ENCODE results near the gene MAPRE2.
"Not testable (repeated sequence)": the region's sequence is repeated elsewhere in the genome, so short reads cannot be mapped to it uniquely, and the experiment has no call there.

MAPRE2 gene

GRCh38 chr18:35157181-35157580 lies 116.0 kb downstream of the MAPRE2 start:
- no peak for DNase-seq

DNA sequence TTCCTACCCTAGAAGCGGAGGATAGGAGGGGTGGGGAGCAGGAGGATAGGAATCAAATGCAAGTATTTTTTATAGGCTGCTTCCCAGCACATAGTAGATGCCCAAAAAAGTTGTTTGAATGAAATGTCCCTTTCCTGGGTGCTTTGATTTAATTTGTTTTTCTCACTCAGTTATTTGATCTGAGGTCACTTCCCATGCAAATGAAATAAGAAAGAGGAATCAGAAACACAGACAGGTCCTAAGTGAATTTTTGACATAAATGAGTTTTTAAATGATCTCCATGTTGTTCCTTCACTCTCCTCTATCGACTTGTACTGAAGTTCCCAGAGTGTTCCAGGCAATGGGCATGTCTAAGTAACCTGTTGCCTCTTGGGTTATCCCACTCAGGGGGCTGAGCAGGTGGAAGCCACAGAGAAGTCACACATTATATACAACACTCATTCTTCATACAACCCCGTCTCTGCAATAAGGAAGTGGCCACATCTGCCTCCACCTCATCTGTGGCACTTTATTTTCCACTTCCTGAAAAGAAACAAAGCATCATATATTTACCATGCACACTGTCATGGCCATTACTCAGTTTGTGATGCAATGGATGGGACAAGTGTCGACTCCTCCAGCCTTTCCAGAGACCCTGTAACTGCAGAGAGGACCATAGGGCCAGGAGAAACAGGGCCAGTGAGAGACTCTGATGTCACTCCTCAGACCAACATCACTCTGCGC lies 117.7 kb downstream of the MAPRE2 start:
- no peak for DNase-seq

DNA sequence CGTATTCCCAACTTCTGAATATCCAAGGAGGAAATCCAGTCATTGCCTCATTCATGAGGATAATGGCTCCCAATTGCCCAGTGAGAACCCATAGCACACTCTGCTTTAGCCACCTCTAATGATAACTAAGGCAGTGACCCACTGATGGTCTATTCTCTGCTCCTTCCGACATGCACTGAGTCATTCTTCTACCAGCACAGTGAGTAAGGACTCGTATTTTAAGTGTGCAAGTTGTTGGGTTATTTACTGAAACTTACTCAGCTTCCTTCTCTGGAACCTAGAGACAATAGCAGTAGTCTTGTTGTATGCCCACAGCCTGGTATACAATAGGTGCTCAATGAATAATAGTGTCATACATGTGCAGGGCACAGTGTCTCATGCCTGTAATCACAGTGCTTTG lies 118.6 kb downstream of the MAPRE2 start:
- no peak for DNase-seq

DNA sequence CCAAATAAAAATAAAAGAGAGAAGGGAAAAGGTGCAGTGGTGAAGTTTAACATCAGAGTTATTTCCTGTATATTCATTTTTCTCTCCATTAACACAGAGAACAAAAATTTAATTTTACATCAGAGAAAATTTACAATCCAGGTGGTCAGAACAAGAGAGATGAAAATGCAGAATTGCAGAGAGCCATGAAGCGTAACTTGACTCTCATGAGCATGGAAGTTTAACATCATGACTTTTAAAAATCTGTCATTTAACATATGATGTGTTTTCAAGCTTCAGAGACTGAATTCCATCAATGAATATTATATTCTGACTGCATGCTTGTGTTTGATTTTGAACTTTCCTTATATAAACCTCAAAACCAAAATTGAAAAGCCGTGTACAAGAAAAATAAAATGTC lies 120.3 kb downstream of the MAPRE2 start:
- no peak for DNase-seq

DNA sequence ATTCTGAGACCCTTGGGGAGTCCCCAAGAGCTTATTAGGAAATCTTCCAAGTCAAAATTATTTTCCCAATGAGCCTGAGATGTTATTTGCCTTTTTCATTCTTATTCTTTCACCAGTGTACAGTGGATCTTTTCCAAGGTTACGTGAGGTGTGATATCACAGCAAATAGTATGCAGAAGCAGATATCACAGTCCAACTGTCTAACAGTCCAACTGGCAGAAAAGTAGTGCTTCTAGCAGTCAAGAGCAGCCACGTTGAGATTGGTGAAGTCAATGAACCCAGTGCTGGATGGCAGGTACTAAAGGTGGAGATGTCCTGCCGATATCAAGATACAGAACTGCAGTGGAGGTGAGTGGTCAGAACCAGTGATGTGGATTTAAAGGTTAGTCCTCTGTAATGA lies 120.7 kb downstream of the MAPRE2 start:
- no peak for DNase-seq

DNA sequence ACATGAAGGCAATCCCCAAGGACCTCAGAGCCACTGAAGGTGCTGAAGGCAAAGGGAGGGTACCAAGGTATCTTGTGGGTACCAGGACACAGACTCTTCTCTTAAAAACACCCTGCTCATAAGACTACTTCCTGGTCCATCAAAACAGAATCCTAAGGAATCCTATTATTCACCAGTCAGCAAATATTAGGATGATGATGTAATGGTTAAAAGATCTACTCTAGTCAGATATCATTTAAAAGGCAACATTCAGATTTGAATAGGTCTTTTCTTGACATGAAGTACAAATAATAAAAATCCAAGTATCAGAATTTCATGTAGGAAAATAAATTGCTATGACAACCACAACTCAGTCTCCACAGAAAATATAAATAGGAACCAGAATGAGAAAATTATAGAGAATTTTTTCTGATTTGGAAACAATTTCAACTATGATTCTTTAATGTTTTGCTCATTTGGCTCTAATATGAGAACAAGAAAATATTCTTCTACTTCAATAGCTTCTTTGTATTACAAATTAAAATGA lies 121.9 kb downstream of the MAPRE2 start:
- no peak for DNase-seq

DNA sequence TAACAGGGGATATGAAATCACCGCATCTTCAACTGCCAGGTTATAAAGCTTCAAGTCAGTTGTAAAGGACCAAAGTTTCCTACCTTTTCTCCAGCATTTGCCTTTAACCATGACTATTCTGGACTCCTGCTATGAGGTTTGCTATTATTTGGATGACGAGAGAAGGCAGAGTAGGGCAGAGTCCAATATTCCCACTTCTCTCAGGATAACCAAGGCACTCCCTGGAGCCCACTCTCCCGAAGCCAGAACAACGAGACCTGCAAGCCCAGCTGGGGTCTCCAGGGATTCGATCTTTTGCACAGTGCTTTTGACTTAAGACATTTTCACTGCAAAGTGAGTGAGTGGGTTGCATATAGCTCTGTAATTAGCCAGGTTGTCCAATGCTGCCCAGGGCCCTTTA lies 122.5 kb downstream of the MAPRE2 start:
- no peak for DNase-seq

DNA sequence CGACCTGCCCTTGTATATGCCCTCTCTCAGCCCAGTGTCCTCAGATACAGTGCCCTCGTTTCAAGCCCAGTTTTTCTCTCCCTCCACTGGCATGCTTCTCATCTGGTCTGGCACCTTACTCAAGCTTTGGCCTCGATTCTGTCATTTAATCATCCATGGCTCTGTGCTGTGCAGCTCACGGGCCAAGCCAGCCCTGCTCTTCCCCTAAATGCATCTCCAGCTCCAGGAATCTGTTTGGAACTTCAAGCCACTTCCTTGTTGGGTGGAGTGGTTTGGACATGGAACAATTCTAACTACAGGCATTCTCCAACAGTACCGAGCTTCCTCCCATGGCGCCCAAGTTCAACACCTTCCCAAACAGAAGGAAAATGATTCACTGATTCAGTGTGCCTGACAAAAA lies 122.9 kb downstream of the MAPRE2 start:
- DNase-seq: no peak

DNA sequence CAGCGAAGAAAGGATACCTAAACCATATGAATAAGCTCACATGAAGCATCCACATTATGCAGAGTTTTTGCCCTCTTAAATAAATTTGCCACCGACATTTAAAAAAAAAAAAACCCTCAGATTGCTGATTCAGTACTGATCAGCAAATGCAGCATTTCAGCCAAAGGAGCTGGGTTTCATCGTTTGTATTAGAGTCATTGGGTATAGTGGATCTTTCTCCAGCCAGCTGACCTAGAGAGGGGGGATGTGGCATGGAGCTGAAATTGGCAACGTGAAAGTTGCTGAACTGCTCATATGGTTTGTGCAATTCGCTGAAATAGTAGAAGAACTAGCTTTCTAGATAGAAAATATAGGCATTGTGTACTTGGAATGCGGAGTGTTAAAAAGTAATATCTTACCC lies 126.1 kb downstream of the MAPRE2 start:
- no peak for DNase-seq

- no peak for DNase-seq
Observed at GRCh38 chr18:35167857-35168256, 126.6 kb downstream of the MAPRE2 start.

- DNase-seq: not testable (repeated sequence)
Observed at GRCh38 chr18:35170323-35170722, 129.1 kb downstream of the MAPRE2 start.

DNA sequence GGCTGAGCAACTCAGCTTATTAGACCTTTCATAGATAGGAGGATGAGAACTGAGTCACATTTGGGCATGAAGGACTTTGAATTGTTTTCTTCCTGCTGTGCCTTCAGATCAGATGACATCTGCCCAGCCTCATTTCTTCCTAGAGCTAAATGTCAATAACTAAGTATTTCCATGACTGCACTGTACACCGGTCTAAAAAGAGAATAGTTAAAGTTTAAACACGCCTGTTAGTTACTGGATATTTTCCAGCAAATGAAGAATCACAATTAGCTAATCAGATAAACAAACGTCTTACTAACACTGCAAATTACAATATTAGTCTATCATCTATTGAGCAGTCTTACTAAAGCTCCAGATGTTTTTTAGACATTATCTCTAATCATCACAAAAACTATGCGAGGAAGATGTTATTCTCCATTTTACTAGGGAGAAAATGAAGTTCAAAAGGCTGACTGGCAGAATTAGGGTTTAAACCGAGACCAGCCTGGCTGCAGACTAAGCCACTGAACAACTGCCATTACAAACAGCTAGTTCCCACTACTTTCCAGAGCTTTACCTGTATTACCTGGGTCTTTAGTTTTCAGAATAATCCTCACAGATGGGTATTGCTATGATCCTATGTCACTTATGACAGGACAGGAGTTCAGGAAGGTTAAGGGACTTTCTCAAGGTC lies 130.2 kb downstream of the MAPRE2 start:
- no peak for DNase-seq

- DNase-seq: peak; percentile 88
Observed at GRCh38 chr18:35172009-35172408, 130.8 kb downstream of the MAPRE2 start.

DNA sequence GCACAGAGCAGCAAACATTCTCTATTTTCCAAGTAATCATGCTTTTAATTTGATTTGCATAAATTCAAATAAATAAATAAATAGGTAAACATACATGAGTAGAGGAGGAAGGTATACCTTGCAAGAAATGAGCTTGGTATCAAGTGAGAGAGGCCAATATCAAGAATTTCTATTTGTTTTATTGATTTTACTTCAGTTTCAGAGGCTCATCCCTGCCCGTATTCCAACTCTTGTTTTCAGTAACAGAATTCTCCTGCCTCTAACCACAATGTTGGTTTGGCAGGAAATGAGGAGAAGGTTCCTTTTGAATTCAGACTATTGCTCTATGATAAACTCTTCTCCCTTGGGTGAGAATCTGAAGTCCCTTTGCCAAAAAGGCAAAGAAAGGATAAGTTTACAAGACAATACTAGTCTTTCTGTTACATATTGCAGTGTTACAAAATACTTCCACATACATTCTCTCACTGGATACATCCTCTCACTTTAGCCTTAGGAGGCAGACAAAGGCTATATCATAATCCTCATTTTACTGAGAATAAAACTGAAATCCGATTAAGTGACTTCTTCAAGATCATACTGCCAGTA lies 131.3 kb downstream of the MAPRE2 start:
- DNase-seq: no peak

- peak; percentile 17 for DNase-seq
Observed at GRCh38 chr18:35174093-35174731, 133.0 kb downstream of the MAPRE2 start.

- no peak for DNase-seq
Observed at GRCh38 chr18:35174745-35175144, 133.5 kb downstream of the MAPRE2 start.

GRCh38 chr18:35176925-35177324 lies 135.7 kb downstream of the MAPRE2 start:
- no peak for DNase-seq

- no peak for DNase-seq
Observed at GRCh38 chr18:35178260-35178659, 137.0 kb downstream of the MAPRE2 start.

GRCh38 chr18:35179906-35180305 lies 138.7 kb downstream of the MAPRE2 start:
- no peak for DNase-seq

- no peak for DNase-seq
Observed at GRCh38 chr18:35180455-35180854, 139.2 kb downstream of the MAPRE2 start.

GRCh38 chr18:35182151-35182550 lies 140.9 kb downstream of the MAPRE2 start:
- DNase-seq: no peak

GRCh38 chr18:35183886-35184285 lies 142.7 kb downstream of the MAPRE2 start:
- DNase-seq: no peak

DNA sequence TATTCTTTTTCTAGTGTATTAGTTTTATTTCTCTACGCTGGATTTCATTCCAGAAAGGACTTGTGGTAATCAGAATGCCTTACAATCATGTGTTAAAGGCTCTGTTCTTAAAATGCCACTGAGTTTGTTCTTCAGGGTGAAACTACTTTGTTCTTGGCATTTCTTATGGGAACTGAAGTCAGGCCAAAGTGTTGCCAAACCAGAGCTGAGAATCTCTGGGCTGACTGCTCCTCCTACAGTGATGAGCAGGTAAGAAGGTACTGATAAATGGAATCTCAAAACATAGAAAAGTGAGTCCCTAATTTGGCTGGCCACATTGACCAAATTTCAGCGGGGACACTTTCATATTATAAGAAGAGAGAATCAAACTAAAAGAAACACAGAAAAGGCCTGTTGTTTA lies 144.6 kb downstream of the MAPRE2 start:
- no peak for DNase-seq

Data from DMS79 treated with DMSO at 0.1 percent for 48 hours (cell line).